ENCODE results near the gene SYDE2.
"Not testable (repeated sequence)": the region's sequence is repeated elsewhere in the genome, so short reads cannot be mapped to it uniquely, and the experiment has no call there.

Gene SYDE2

DNA sequence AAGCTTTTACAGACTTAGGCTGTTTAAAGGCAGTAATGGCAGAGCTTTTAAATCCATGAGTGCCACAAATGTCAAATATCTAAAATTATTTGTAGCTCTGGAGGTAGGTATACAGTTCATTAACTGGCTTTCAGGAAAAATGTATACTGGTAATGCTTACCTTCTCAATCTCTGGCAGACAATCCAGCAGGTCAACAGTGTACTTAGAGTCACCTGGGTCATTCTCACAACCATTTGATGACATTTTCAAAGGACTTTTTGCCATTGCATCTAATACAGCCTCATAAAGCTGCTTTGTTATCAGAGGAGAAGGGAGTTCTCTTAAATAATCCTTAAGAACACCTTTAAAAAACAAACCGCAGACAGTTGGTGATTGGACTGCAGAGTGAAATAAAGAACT is 31.9 kb downstream of the SYDE2 start:
- DNase-seq = no peak

DNA sequence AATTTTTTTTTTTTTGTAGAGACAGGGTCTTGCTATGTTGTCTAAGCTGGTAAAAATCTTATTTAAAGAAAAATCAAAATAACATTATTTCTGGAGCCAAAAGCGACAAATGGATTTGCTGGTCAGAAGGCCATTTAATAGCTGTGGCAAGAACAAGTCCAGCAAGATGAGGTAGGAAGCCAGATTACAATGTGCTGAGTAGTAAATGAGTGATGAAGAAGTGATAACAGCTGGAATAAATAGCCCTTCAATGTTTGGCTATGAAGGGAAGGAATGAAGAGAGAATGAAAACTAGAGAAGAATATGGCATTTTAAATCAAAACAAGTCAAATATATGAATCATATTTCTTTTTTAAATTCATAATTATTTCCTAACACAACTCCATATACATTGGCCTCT is 34.5 kb downstream of the SYDE2 start:
- no peak for DNase-seq

DNA sequence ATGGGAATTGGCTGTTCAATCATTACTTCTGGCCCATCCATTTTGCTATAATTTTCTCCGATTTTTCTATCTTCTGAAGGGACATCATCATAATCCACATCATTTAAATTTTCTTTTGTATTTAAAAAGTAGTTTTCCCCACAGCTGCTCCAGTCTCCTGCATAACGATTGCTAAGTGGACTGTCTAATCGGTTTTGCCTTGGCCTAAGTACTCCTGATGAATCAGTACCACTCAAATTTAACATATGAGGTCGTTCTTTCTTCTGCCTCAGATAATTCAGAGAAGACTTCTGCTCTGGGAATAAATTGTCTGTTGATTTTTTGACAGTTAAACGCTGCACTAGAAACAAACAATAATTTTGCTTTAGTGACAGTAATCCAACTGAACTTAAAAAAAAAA is 41.9 kb downstream of the SYDE2 start:
- no peak for DNase-seq

DNA sequence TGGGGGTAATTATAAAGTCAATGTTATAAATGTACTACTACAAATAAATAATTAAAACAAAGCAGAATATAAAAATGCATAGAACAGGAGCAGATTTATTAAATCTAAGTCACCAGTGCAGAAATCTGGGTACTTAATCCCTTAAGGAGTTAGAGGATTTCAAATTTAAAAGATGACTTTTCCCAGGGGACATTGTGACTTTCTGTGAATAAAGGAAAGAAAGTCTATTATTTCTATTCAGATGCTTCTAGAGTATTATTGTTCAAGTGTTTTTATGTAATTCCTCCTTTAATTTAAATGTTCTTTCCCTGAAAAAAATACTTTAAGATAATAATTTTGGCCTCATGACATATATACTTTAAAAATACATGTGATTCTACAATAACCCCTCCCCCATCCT is 43.4 kb downstream of the SYDE2 start:
- no peak for DNase-seq

DNA sequence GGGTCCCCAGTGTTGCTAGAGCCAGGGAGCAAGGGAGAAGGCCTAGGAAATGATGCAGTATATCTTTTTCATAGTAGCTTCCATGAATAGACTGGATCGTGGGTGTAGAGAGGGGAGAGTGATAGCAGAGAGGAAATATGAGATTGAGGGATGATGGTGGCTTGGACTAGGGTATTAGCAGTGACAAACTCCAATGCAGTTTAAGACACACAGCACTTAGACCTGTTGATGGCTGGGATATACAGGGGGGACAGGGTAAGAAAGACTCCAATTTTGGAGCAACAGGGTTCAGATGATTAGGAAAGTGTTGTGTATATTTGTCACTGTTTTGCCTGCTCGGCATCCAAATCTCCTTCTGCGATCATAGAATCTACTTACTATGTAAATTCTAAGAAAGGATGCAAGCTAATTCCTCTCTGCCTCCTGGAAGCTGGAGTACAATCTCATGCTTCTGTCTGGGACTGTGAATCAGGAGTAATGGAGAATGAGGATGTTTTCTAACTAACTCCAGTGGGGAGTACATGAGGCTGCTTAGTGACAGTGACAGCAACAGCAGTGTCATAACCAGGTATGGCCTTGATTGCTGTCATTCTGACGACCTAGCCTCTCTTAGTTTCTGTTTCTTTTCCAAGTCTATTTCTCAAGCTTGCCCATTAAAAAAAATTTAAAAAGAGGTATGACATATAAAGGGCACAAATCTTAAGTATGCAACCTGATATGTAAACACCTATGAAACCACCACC is 47.5 kb downstream of the SYDE2 start:
- no peak for DNase-seq

DNA sequence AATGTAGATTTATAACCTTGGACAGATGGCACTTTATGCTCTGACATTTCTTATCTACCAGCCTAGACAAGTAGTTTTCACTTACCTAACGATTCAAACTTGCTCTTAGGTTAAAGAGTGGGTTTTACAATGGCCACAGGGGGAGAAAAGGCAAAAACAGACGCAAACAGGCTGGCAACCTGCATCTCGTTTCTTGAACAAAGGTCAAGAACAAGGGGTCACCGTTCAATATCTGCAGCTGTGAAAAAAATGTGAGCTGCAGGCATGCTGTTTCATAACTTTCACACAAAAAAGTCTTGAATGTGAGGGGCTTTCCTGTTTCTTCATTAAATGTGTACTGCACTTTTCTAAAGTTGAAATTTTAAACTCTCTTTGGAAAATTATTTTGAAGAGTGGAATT is 49.4 kb downstream of the SYDE2 start:
- DNase-seq = no peak

DNA sequence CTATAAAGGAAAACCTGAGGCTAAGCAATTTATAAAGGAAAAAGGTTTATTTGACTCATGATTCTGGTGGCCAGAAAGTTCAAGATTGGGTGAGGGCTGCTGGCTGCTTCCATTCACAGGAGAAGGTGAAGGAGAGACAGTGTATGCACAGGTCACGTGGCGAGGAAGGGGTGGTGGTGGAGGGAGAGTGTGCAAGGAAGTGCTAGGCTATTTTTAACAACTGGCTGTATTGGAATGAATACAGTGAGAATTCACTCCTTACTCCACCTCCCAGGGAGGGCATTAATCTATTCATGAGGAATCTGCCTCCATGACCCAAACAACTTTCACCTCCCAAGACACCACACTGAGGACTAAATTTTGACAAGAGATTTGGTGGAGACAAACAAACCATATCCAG is 51.0 kb downstream of the SYDE2 start:
- DNase-seq = no peak

DNA sequence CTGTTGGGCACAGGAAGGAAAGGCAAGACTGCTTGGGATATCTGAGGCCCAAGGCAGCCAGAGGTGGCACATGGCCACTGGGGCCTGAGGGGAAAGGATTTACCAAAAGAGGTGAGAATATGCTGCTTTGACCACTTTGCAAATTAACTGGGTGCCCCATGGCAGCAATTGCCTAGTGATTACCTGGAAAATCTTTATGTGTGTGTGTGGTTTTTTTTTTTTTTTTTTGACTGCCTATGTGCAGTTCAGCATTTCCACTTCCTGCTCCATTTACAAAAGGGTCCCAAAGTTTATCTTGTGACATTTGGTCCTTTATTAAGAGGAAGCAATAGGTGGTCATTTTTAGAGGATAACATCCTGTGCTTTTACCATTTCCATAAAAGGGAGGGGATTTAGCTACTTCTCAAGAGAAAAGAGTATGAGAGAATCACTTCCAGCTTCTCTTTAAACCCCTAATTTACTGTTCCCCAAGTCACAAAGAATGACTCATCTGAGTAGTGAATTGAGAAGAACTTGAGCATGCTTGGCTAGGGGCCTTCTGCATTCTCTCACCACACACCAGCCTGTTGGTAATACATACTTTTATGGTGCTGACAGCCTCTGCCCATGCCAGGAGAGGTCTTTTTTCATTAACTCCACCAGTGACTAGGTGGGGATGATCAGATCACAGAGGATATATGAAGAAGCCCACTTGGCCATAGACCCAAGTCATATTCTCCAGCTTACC is 52.1 kb downstream of the SYDE2 start:
- no peak for DNase-seq

DNA sequence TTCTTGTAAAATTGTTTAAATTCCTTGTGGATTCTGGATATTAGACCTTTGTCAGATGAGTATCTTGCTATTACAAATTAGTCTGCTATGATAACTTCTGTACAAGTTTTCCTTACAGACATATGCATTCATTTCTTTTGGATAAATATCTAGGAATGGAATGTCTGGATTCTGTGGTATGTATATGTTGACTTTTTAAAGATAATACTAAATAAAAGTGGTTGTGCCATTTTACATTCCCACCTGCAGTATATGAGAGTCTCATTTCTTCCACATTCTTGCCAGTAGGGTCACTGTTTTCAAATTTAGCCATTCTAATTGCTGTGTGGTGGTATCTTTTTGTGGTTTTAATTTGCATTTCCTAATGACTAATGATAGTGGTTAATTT is 53.9 kb downstream of the SYDE2 start:
- no peak for DNase-seq

DNA sequence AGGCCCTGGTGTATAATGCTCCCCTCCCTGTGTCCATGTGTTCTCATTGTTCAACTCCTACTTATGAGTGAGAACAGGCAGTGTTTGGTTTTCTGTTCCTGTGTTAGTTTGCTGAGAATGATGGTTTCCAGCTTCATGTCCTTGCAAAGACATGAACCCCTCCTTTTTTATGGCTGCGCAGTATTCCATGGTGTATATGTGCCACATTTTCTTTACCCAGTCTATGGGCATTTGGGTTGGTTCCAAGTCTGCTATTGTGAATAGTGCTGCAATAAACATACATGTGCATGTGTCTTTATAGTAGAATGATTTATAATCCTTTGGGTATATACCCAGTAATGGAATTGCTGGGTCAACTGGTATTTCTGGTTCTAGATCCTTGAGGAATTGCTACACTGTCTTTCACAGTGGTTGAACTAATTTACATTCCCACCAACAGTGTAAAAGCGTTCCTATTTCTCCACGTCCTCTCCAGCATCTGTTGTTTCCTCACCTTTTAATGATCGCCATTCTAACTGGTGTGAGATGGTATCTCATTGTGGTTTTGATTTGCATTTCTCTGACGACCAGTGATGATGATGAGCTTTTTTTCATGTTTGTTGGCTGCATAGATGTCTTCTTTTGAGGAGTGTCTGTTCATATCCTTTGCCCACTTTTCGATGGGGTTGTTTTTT is 54.4 kb downstream of the SYDE2 start:
- not testable (repeated sequence) for DNase-seq

DNA sequence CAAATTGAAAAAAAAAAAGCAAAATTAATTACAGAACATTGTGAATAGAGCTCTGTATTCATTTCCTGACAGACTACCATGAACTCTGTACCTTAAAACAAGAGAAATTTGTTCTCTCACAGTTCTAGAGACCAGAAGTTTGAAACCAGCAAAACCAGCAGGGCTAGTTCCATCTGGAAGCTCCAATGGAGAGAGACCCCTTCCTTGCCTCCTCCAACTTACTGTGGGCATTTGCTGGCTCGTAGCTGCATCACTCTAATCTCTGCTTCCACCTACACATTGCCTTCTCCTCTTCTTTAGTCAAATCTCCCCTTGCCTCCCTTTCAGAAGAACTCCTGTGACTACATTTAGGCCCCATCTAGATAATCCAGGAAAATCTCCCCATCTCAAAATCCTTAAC is 56.5 kb downstream of the SYDE2 start:
- no peak for DNase-seq

DNA sequence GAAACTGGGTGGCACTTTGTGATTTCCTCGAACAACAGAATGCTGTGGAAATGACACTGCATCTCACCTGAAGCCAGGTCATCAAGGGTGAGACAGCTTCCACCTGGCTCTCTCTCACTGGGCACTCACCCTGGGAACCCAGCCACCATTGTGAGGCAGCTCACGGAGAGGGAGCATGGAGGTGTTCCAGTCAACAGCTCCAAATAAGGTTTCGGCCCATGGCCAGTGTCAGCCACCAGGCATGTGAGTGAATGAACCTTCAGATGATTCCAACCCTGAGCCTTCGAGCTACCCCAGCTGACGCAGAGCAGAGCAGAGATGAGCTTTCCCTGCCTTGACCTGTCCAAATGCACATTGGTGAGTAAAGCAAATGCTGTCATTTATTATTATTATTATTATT is 58.1 kb downstream of the SYDE2 start:
- DNase-seq = no peak

DNA sequence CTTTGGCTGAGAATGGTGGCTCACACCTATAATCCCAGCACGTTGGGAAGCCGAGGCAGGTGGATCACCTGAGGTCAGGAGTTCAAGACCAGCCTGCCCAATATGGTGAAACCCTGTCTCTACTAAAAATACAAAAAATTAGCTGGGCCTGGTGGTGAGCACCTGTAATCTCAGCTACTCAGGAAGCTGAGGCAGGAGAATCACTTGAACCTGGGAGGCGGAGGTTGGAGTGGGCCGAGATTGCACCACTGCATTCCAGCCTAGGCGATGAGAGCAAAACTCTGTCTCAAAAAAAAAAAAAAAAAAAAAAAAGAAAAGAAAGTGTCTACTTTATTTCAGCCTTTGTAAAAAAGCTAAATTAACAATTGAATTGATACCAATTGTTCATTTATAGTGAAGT is 62.4 kb downstream of the SYDE2 start:
- DNase-seq = not testable (repeated sequence)

DNA sequence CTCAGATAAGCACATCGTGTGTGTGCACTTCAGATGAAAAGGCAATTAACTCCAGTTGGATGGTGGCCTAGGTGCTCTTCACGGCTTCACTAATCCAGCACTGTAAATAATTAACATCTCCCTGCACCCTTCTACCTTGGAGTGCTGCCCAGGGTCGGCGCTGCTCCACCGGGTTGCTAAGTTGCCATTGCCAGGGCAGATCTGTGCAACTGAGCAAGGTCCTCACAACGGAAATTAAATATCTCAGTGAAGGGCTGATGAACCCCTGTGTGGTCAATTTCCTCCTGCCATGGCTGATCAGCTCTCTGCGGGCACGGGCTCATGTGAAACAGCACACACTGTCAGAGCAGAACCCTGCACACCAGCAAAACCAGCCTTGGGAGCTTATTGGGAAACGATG is 63.2 kb downstream of the SYDE2 start:
- no peak for DNase-seq

DNA sequence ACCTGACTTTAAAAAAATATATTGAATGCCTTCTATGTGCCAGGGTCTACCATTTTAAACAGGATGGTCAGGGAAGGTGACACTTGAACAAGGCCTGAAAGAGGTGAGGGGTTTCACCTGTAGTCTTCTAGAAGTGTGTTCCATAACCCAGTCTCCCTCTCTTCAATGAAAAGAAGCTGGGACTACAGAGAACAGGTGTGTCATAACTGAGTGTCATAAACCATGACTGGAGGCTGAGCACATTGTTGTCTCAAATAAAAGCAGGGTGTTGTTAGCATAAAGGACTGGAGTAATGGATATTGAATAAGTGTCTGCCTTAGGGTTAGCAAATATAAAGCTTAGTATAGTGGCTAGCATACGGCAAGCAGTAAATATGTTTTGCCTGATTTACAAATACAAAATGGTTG is 65.4 kb downstream of the SYDE2 start:
- DNase-seq = no peak

DNA sequence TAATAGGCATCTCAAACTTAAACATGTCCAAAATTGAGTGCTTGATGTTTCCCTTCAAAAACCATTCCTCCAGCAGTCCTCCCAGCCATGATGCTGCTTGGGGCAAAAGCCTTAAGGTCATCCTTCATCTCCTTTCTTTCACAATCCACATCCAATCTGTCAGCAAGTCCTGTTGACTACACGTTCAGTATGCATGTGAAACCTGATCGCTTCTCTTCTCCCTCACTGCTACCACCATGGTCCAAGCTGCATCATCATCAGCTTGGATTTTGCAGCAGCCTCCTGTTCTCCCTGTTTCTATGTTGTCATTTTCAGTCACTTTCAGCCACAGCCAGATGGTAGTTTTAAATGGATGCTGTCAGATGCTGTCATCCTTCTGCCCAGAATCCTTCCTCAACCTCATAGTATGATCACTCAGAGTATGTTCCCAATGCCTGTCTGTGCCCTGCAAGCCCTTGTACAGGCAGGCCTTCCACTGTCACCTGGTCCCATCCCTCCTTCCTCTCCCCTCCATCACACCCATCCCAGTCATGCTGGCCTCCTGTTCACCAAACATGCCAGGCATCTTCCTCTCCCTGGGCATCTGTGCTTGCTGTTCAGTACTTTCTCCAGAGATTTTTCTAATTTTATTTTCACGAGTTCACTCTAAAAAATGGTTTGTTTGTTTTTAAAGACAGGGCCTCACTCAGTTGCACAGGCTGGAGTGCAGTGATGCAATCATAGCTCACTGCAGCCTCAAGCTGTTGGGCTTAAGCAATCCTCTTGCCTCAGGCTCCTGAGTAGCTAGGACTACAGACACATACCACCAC is 66.0 kb downstream of the SYDE2 start:
- DNase-seq = no peak

DNA sequence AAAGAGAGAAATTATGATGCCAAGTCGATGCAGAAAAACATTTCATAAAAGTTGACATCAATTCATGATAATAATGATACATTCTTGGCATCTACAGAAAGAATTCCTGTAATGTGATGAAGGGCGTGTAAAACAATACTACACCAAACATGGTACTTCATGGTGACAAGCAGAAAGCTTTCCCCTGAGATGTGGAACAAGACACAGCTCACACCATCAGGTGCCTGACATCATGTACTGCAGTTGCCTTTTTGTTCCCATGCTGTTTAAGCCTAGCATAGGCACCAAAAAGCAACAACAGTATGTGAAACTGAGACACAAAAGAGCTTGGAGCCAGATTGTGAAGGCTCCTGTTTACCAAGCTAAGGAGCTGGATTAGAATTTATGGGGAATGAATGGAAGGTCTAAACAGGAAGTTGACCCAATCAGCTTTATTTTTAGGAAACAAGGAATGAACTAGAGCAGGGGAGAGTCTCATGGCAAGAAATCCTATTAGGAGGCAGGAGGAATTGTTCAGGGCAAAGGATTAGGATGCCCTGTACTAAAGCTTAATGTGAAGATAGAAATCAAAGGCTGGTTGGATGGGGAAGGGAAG is 67.2 kb downstream of the SYDE2 start:
- no peak for DNase-seq

DNA sequence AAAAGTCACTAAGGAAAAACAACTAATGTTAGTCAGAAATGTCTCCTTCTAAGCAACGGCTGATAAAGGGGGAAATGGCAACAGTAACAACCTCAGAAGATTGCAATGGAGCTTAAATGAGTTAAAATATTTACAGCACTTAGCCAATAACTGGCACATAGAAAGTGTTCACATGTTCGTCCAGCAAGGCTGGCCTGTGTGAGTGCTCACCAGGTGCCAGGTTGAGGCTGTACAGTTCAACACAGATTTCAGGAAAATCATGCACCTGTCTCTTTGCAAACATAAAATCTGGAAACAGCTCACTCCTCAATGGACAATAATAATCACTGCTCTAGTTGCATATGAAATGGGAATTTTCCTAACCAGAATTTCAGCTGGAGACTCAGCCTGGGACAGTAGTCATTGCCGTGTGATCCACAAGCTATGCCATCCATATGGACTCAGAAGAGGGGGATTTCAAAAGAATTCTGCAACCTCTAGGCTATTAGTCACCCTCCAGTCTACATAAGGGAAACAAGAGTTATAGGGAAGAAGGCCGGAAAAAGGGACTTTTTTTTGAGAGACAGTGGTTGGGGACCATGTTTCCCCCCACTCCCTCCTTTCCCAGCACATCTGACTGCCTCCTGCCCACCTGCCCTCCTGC is 68.6 kb downstream of the SYDE2 start:
- no peak for DNase-seq

DNA sequence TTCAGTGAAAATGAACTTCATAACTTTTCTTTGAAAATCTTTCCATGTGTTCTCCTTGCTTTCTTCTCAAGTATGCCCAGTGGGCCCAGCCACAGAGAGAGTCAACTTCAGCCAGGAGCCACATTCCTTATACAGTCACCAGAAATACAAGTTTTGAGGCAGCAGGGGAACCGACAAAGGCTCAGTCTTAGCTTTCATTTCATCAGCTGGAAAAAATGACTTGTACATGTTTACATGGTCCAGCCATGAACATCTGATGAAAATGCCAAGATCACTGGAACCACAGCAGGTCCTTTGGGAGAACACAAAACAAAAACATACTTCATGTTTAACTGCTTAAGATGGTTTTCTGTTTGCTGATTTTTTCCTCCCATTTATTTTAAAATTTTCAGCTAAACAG is 72.5 kb downstream of the SYDE2 start:
- no peak for DNase-seq

DNA sequence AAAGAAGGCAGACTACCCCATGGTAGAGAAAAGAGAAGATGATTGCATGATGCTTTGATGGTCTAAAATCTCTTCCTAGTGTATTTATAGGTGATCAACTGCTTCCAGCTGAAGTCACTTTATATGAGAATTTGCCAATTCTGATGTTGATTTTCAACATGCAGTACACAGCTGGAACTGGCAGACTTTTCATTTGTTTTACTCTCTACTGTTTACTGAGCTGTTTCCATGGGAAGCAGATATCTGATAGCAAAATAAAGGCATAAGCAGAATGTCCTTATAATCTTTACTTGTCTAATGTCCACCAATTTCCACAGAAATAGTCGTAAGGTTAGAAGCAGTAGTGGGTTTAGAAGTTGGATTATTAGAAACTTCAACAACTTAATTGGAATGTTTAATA is 74.9 kb downstream of the SYDE2 start:
- no peak for DNase-seq

DNA sequence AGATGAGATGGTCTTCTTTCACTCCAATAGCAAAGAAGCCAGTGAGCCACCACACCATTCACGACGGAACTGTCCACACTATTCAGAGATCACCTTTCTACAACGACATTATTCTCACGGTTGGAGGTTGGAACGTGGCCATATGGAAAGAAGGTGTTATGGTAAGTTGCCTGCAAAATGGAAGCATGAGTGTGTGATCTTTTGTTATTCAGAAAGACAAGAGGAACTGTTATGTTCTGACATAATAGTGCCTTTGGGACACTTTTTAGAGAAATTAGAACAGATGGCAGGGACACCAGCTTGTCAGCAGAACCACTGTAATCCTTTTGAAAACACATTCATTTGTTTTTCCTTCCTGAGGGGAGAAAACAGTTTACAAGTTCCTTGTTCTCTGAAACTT is 76.7 kb downstream of the SYDE2 start:
- DNase-seq = no peak

DNA sequence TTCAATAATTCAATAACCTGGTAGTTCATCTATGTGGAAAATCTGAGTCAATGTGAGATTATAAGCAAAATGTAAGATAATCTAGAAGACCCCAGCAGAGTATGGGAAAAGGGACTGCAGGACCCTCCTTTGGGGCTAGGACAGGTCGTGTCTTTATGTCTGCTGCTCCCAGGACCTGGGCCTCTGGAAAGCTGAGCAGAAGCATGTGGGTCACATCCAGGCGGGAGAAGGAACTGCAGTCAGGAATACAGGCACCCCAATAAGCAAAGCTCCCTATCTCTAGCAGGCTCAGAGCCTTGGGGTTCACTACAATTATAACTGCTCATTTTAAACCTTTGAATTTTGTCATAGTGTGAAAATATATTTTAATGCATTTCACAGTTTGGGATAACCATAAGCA is 78.6 kb downstream of the SYDE2 start:
- DNase-seq = no peak
